Esophagus mucosa (tissue), 1 donor: ENCODE measurements around the gene ATAD1. TPM values are rescaled to one million over a fixed set of nuclear protein-coding genes. Genes with fewer than 3 reads are reported as not detected.
A peak's percentile ranks its signal among the peaks of the same experiment; 100 is the strongest.
"Not testable (repeated sequence)": the region's sequence is repeated elsewhere in the genome, so short reads cannot be mapped to it uniquely, and the experiment has no call there.

Experiments
- ATAC-seq: fragments of 200-7000 bp; cut with Tn5 transposase; one replicate; pipeline ENCODE4 v1.9.1; 2020
- total RNA-seq: library from RNA; stranded (reverse); gene quantifications from one replicate; pipeline ENCODE4 v1.2.4, GENCODE V29; 2023
- donor health status: DM: yes; HTN: yes; CAD: no.

Gene ATAD1
- total RNA-seq, 1 donor from 2014 or later: 26.3 TPM

DNA sequence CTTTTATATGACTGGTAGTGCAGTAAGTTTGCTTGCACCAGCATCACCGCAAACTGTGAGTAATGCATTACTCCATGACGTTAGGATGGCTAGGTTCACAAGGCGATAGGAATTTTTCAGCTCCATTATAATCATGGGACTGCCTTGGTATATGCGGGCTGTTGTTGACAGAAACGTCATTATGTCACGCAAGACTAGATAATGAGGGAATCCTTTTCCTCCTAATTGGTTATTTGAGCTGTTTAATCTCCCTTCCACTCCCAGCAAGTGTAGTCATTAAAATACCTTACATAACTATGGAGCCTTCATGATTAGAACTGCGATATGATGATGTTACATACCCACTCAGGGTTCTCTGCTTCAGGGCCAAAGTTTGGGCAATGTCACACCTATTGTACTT, 28.0 kb upstream of the ATAD1 start:
- ATAC-seq: peak; percentile 34

DNA sequence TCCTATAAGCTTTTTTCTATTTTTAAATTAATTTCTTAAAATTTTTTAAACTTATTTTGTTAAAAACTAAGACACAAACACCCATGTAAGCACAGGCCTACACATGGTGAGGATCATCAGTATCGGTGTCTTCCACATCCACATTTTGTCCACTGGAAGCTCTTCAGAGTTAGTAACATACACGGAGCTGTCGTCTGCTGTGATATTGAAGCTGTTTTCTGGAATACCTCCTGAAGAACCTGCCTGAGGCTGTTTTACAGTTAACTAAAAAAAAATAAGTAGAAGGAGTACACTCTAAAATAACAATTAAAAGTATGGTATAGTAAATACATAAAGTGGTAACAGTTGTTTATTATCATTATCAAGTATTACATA, 27.6 kb upstream of the ATAD1 start:
- no peak for ATAC-seq

DNA sequence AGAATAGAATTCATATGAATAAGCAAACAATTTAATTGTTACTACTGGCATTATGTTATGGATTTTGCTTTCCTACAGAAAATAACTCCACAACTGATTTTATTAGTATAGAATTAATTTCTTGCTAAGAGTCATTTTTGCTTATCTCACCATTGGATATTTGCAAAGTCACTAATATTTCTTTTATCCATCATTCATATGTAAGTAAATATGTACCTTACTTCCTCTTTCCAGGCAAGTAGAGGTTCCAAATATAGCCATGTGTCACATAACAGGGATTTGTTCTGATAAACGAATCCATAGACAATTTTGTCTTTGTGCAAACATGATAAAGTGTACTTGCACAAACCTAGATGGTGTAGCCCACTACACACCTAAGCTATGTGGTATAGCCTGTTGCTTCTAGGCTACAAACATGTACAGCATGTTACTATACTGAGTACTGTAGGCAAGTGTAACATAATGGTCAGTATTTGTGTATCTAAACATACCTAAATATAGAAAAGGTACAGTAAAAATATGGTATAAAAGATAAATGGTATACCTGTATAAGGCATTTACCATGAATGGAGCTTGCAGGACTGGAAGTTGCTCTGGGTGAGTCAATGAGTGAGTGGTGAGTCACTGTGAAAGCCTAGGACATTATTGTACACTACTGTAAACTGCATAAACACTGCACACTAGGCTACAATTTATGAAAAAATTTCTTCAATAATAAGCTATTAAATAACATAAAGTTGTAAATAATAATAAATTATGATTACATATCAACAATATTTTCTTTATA, 27.0 kb upstream of the ATAD1 start:
- peak; percentile 48 for ATAC-seq

DNA sequence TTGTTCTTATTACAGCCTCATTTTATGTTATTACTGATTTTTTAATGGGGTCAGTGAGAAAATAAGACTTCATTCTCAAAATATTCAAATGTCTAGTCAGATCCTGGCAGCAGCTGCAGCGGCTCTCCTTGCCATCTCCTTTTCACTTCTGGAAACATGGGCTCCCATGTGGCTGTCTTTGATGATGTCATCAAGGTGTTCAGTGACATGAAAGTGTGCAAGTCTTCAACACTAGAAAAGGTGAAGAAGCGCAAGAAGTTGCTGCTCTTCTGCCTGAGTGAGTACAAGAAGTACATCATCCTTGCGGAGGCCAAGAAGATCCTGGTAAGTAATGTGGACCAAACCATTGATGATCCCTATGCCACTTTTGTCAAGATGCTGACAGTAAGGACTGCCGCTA, 25.7 kb upstream of the ATAD1 start:
- ATAC-seq: no peak

DNA sequence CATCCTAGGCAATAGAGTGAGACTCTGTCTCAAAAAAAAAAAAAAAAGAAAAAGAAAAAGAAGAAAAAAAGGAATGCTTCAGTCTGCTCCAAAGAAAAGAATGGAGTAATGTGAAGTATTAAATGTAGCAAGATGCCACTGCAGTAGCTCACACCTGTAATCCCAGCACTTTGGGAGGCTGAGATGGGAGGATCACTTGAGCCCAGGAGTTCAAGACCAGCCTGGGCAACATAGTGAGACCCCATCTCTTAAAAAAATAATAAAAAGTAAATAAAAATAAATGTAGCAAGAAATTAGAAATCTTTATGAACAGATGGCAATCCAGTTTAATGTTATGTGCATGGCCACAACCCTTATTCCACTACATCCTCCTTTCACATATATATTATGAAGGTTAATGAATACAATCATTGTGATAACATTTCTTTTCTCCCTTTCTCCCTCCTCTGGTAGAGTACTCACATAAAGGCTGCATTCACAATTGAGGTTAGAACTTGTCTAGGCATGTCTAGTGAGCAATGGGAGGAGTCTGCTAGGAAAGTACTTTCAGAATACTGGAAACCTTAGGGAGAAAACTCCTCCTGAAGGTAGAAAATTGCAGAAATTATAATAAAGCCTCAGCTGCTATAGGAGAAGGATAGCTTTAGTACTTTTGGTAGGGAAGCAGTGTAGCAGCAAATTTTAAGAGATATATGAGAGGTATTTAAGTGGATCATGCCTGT, 24.9 kb upstream of the ATAD1 start:
- peak; percentile 49 for ATAC-seq

DNA sequence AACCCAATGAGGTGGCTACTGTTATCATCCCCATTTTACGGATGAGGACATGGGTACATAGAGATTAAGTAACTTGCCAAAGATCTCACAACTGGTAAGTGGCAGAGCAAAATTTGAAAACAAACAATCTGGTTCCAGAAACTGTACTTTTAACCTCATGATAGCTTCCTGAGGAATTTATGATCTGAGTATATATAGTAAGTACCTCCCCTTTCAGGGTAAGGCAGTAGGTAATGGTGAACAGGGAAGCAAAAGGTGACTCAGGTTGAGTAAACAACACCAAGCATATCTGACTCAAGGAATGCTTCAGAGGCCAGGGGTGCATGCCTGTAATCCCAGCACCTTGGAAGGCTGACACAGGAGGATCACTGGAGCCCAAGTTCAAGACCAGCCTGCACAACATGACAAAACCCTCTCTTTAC, 24.2 kb upstream of the ATAD1 start:
- ATAC-seq: peak; percentile 97

DNA sequence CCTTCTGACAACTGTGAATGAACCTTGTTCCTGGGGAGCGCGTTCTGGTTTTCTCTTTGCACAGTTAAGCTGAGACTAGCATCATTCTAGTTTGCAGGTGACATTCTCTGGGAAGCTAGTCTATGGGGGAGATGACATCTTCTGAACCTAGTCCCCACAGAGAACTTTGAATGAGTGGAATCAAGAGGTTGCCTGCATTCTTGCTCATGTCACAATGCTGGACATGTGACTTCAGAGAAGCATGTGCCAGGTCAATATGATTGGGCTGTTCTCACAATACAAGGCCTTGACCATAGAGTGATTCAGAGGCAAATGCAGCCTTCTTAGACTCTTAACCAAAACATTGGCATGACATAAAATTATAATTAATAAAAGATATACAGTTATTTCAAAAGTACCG, 23.2 kb upstream of the ATAD1 start:
- ATAC-seq: no peak

DNA sequence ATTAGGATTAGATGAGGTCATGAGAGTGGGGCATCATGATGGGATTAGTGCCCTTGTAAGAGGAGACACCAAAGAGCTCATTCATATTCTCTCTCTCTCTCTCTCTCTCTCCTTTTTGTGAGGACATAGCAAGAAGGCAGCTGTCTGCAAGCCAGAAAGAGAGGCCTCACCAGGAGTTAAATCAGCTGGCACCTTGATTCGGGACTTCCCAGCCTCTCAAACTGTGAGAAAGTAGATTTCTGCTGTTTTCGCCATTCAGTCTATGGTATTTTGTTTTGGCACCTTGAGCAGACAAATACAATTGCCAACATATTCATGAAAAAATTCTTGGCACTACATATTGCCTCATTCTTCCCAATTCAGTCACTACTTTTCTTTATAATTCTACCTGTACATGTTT, 20.6 kb upstream of the ATAD1 start:
- ATAC-seq: no peak

DNA sequence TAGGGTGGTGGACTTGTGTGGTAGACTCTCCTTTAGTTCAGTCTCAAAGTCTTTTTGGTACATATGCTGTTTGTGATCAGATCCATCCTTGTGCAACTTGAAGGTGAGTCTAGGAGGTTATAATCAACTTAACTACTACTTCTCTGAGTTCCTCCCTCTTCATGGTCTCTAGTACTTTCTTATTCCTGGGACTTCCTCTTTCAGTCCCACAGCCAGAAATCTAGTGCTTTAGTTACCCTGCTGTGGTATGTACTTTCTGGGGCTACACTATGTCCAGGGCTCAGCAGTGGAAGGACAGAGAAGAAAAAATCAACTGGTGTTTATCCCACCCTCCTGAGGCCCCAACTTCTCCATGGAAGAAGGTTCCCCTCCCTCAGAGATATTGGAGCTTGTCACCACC, 19.4 kb upstream of the ATAD1 start:
- ATAC-seq: peak; percentile 4

DNA sequence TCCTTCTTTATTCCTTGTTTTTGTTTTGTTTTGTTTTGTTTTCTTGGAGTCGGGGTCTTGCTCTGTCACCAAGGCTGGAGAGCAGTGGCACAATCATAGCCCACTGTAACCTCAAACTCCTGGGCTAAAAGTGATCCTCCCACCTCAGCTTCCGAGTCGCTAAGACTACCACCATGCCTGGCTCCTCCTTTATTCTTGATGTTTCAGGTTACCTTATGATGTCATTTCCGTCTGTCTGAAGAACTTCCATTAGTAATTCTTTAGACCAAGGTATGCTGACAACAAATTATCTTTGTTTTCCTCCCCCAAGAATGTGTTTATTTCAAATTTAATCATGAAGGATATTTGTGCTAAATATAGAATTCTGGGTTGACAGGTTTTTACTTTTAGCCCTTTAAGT, 18.1 kb upstream of the ATAD1 start:
- no peak for ATAC-seq

DNA sequence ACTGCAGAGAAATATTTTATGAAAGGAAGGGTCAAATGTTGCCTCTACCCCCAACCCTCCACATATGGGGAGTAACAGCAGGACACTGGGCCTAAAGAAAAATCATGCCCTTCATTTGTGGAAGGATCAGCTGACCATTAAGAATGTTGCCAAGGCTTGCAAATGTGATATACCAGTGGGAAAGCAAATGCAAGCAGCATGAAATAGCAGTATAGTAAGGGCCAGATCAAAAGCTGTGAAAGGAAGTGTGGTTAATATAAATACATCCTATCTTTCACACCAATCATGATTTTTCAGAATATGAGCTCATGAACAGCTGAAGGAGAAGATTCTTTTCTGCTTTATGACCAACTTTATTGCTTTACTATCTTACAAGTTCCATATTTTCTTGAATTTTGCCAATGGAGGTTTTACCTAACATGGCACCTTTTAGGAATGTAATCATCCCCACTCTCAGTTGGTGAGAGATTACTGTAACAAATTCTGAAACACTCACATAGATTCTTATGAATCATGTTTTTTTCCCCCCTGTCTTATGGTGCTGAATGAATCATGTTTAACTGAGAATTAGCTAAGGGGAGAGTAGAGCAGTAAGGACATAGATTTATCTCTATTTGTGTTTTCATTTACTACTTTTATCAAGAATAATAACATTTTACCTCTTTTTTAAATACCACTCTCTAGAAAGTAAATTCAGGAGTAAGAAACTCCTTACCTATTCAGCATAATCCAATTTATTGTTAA, 12.1 kb upstream of the ATAD1 start:
- ATAC-seq: no peak

DNA sequence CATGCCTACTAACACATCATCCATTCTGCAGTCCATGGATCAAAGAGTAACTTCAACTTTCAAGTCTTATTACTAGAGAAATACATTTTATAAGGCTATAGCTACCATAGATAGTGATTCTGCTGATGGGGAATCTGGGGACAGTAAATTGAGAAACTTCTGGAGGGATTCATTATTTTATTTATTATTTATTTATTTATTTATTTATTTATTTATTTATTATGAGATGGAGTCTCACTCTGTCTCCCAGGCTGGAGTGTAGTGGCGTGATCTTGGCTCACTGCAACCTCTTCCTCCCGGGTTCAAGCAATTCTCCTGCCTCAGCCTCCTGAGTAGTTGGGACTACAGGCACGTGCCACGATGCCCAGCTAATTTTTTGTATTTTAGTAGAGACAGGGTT, 11.0 kb upstream of the ATAD1 start:
- ATAC-seq: not testable (repeated sequence)

DNA sequence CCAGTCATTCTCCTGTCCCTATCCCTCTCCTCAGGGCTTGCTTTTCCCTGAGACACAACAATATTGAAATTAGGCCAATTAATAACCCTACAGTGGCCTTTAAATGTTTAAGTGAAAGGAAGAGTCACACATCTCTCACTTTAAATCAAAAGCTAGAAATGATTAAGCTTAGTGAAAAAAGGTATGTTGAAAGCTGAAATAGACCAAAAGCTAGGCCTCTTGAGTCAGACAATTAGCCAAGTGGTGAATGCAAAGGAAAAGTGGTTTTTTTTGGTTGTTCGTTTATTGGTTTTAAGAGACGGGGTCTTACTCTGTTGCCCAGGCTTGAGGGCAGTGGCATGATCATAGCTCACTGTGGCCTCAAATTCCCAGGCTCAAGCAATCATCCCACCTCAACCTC, 9.7 kb upstream of the ATAD1 start:
- no peak for ATAC-seq

DNA sequence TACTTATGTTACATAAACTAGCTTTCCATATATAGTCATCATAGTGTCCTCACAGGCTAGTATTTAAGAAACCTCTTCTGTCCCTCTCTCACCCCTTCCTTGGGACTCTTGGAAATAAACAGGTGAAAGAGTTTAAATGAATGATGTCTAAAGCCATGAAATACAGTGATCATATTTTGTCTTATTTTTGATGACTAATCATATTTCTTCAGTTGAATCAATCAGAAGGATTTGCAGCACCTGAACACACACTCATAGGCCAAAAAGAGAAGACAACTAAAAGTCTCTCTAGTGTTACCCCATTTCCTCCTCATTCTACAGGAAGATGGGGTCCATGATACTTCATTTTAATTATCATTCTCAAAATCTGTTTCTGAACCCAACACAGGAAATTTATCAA, 8.6 kb upstream of the ATAD1 start:
- ATAC-seq: no peak

DNA sequence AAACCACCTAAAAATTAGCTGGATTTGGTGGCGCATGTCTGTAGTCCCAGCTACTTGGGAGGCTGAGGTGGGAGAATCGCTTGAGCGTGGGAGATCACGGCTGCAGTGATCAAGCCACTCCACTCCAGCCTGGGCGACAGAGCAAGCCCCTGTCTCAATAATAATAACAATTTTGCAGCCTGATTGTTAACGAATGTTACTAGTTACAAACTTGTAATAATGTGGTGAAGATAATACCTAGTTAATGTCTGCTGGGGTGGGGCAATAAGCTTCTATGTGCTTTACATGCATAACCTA, 1.2 kb upstream of the ATAD1 start:
- ATAC-seq: no peak

DNA sequence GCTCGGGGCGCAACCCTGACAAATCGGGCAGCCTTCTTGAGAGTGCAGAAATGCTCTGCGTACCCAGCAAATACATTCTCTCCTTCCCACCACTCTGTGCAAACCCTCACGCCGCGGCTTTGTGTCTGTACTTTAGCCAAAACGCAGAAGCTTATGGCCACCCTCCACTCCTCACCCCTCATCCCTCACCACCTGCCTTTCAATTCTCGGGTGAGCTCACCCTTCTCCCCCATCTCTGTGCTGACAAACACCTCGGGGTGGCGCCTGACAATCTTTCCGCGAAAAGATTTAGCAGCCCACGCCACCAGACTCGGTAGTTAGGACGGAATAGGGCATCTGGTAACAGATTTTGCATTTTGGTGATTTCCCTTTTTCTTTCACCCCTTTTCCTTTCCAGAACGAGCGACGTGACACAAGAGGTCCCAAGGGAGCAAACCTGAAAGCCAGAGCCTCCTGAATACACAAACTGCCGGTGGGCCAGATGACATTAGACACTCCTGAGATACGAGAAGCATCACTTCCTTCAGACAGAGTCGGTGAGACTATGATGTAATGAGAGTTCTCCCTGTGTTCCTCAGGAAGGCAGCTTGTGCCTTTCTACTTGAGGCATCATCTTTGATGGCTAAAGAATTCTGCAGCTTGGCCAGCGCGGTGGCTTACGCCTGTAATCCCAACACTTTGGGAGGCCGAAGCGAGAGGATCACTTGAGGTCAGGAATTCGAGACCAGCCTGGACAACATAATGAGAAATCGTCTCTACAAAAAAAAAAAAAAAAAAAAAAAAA, 671 bp upstream of the ATAD1 start:
- peak; percentile 31 for ATAC-seq

DNA sequence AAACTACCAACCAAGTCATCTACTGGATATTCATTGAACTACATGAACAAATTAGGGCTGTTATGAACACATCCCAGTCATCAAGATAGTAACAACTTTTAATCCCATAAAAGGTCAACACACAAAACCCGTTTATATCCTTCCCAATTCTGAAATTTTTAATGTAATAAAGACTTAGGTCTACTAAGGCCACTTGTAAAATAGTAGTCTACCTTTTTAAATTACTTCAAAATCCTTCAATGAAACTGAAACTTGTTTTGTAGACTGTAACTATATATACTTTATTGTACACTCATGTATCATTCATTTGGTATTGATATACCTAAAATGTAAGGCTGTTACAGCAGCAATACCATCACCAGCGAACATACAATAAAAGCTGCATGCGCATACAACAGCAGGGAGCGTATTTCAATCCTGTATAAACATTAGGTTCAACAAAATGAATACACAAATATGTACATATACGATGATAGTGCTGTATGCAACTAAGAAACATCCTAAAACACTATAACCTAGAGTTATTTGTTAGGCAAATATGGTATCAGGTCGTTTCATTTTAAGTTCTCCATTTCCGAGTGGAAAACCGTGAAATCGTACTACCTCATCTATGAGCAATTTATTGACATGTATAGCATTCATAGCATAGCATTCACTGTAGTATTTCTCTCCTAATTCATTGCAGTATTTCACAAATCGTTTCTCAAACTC, 973 bp downstream of the ATAD1 start:
- ATAC-seq: no peak

DNA sequence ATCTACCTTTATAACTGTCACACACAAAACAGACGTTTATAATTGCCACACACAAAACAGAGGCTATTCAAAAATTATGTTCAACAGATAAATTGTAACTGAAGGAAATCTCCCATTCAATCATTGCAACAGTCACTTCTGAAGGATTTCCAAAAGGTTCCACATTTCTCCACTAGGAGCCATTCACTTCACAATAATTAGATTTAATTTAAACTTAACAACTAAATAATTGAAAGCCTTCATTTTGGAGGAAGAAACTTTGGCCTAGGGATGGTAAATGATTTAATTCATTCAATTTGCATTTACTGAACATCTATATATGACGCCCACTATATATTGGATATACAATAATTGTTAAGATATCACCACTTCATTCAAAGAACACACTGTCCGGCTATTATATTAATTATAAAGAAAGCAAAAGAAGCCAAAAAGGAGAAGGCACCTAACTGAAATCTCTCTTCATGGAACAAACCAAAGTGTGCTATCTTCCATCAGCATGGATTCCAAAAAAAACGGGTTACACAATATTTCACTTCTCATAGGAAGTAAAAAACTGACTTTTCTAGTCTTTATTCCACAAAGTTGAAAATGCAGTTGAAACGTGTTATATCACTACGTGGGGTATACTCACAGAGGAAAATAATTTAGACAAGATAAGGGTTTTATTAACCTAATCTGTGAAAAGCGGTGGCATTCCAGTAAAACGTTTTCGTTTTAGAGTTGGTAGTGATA, 1.7 kb downstream of the ATAD1 start:
- no peak for ATAC-seq

DNA sequence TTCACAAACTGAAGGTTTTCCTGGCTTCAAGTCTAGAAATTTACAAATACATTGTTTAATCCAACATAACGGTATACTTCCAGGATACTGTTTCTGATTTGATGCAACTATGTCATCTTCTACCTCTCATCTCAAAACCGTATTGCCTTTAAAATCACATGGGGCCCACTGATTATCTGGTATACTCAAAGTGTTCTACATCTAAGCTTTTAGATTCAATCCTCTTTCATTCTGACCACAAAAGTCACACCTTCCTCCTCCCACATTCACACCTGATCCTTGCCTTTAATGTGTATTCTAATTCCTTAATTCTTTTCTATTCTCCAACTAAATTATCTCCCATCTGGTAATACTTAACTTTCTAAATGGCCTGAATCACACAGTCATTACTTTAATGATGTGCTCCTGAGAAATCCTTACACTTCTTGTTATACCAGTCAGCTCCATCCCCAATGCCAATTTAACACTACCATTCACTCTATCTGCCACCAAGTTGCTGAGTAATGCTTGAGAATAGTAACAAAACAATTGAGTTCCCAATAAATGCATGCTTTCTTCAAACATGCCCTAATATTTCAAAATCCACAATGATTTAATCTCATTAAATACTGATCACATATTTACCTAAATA, 13.0 kb downstream of the ATAD1 start:
- peak; percentile 79 for ATAC-seq

DNA sequence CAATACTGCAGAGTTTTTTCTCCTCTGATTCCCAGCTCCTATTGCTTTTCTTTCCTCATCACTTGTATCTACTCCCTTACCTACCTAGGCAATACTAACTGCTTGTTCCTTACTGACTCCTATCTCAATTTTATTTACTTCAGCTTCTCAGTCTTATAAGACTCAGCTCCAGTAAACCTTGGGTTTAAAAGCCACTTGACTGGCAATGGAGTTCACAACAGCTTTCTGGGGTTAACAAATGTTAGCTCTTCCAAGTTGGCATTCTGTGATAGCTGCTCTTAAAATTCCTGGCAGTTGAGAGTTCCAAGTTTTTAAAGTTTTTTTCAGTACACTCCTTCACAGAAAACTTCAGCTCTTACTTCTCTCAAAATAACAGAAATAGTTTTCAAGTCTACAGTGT, 14.2 kb downstream of the ATAD1 start:
- ATAC-seq: no peak

DNA sequence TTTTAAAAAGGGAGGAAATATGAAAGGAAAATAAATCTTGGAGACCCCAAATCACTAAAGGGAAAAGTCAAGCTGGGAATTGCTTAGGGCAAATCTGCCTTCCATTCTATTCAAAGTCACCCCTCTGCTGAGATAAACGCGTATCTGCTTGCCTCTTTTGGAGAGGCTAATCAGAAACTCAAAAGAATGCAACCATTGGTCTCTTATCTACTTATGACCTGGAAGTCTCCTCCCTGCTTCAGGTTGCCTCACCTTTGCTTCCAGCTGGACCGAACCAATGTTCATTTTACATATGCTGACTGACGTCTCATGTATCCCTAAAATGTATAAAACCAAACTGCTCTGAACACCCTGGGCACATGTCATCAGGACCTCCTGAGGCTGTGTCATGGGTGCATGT, 14.7 kb downstream of the ATAD1 start:
- no peak for ATAC-seq
